Measurements from ENCODE around the gene C9orf43. TPM values are rescaled to one million over a fixed set of nuclear protein-coding genes. Genes with fewer than 3 reads are reported as not detected.

The C9orf43 gene
- total RNA-seq, 2 experiments from 2014 or later, result 0.16 to 0.41 TPM

Other genes starting within 250 kb of the C9orf43 start
- gene FKBP15, start 189.5 kb upstream of the C9orf43 start, total RNA-seq, result 10 to 100 TPM; 40.4 to 42.8 TPM
- gene SLC31A1, start 189.2 kb upstream of the C9orf43 start, total RNA-seq, result 10 to 100 TPM in 1 of 2 experiments, 1 to 10 TPM in 1; 8.7 to 12.2 TPM
- gene CDC26, start 135.2 kb upstream of the C9orf43 start, total RNA-seq, result 10 to 100 TPM; 25.6 to 33.6 TPM
- gene PRPF4, start 135.1 kb upstream of the C9orf43 start, total RNA-seq, result 10 to 100 TPM; 34.0 to 43.4 TPM
- not detected for gene RNF183, start 107.4 kb upstream of the C9orf43 start, total RNA-seq
- 1 to 10 TPM; 1.1 TPM for gene WDR31, start 70.5 kb upstream of the C9orf43 start, total RNA-seq
- 1 to 10 TPM; 6.0 to 7.2 TPM for gene BSPRY, start 61.2 kb upstream of the C9orf43 start, total RNA-seq
- 10 to 100 TPM; 15.8 to 16.4 TPM for gene HDHD3, start 33.8 kb upstream of the C9orf43 start, total RNA-seq
- gene ALAD, start 9.5 kb upstream of the C9orf43 start, total RNA-seq, result 10 to 100 TPM; 27.5 to 29.0 TPM
- 10 to 100 TPM; 55.0 to 72.7 TPM for gene POLE3, start 72 bp upstream of the C9orf43 start, total RNA-seq
- 10 to 100 TPM; 57.1 to 76.4 TPM for gene RGS3, start 53.0 kb downstream of the C9orf43 start, total RNA-seq

Measured in activated CD8-positive, alpha-beta memory T cell treated with anti-CD3 and anti-CD28 coated beads, Interleukin-2, amount 10 ng/mL, durations not matched to agents 7 days and 5 days (primary cell).